AG10803 (cell line): ENCODE measurements around the gene SCN11A.

Source experiments
- DNase-seq: peaks from one replicate; pipeline ENCODE4 v3.0.0; 2010; ENCODE audit warnings: low read depth
- H3K4me3 ChIP-seq: 2 replicates; pipeline ENCODE4 v1.5.1; 2011; ENCODE audit warnings: mild to moderate bottlenecking, low read length, control low read depth
- CTCF ChIP-seq: conservative IDR thresholded peaks from 2 replicates; pipeline ENCODE4 v1.5.1; 2011; ENCODE audit warnings: mild to moderate bottlenecking, low read length, control low read depth, inconsistent platforms

SCN11A gene

GRCh38 chr3:39086144-39086543 is 34.4 kb upstream of the SCN11A start:
- no peak overlapping the region for H3K4me3 ChIP-seq
- no peak for DNase-seq
- no peak for TF ChIP-seq CTCF

- no peak overlapping the region for H3K4me3 ChIP-seq
- DNase-seq, result no peak
- TF ChIP-seq CTCF, result no peak
These were observed 31.0 kb upstream of the SCN11A start for GRCh38 chr3:39082666-39083313.

GRCh38 chr3:39080026-39080425 is 28.3 kb upstream of the SCN11A start:
- no peak for DNase-seq
- no peak for TF ChIP-seq CTCF
- no peak overlapping the region for H3K4me3 ChIP-seq

DNA sequence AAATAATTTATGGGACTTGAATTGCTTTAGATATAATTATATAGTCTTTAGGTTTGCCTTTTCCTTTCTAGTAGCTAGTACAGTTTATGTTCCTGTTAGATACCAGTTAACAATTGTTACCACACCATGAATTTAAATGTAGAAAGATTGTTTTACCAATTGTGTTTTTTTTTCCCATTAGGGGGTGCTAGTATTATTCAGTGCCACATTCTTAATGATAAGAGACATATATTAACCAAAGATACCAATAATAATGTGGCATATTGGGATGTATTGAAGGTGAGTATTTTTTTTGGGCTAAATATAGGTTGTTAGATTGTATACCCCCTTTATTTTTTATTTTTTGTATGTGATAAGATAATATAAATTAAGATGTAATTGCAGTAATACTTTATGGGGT is 27.8 kb upstream of the SCN11A start:
- no peak for TF ChIP-seq CTCF
- no peak overlapping the region for H3K4me3 ChIP-seq
- no peak for DNase-seq

GRCh38 chr3:39075910-39076309 is 24.2 kb upstream of the SCN11A start:
- no peak for DNase-seq
- no peak overlapping the region for H3K4me3 ChIP-seq
- TF ChIP-seq CTCF, result no peak

DNA sequence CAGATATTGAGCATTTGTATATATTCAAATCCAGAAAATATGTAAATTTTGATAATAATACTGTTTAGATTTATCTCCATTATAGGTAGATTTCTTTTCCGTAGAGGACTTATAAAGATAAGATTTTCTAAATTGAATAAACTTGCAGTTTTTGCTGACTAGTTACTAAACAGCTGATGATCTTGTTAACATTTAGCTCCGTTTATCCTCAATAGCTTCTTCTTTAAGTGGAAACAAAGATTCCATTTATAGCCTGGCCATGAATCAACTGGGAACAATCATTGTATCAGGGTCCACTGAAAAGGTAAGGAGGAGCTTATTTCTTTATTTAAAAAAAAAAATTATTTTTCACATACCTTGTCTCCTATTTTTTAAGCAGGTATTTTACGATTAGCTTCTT is 16.8 kb upstream of the SCN11A start:
- H3K4me3 ChIP-seq, result no peak overlapping the region
- TF ChIP-seq CTCF, result no peak
- no peak for DNase-seq

- DNase-seq, result peak; percentile 12
- TF ChIP-seq CTCF, result no peak
- no peak overlapping the region for H3K4me3 ChIP-seq
These were observed 15.5 kb upstream of the SCN11A start for GRCh38 chr3:39067286-39067685.
